Measurements from ENCODE around the gene RAPGEFL1.

DNA sequence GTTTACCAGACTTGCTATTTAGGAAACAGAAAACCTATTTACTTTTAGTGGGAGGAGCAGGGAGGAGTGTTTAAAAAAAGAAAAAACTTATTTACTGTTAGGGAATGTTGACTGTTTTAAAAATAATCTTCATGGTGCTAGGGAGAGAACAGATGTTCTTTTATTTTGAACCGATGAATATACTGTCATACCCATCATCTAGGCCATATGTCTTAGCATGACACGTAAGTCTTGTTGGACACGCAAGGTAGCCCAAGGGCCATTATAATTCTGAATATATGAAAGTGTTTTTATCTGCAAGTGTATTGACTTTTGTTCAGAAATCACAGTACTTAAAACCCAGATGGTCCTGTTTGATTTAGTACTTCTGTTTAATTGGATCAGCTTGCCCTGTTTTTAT, 53.4 kb downstream of the RAPGEFL1 start:
- TF ChIP-seq, protein P1, sequence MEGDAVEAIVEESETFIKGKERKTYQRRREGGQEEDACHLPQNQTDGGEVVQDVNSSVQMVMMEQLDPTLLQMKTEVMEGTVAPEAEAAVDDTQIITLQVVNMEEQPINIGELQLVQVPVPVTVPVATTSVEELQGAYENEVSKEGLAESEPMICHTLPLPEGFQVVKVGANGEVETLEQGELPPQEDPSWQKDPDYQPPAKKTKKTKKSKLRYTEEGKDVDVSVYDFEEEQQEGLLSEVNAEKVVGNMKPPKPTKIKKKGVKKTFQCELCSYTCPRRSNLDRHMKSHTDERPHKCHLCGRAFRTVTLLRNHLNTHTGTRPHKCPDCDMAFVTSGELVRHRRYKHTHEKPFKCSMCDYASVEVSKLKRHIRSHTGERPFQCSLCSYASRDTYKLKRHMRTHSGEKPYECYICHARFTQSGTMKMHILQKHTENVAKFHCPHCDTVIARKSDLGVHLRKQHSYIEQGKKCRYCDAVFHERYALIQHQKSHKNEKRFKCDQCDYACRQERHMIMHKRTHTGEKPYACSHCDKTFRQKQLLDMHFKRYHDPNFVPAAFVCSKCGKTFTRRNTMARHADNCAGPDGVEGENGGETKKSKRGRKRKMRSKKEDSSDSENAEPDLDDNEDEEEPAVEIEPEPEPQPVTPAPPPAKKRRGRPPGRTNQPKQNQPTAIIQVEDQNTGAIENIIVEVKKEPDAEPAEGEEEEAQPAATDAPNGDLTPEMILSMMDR (IDR thresholded peaks at IDR 0.05; ENCODE audit: extremely low read depth in 1 of 2, insufficient read depth in 1 of 2, low read depth in 1 of 2, low read length in 2 of 2), result no peak
- no peak for TF ChIP-seq POLR2AphosphoS5 (IDR thresholded peaks at IDR 0.05; ENCODE audit: insufficient read depth, low read depth, low read length)
- TF ChIP-seq JUN (IDR thresholded peaks at IDR 0.05; ENCODE audit: borderline replicate concordance, insufficient read depth, insufficient read length, low read depth), result no peak

All from endothelial cell of umbilical vein (primary cell).